Pancreas (tissue), 10 donors: ENCODE results near the gene GLG1. TPM values are rescaled to one million over a fixed set of nuclear protein-coding genes. Genes with fewer than 3 reads are reported as not detected.

Source experiments
- ATAC-seq, 4 donors: fragments of 200-7000 bp; cut with Tn5 transposase; one replicate each; pipeline versions ENCODE4 v1.8.0 to v1.9.1; 2020; ENCODE audit warnings: mild to moderate bottlenecking in 4 of 4, moderate library complexity in 4 of 4
- DNase-seq, 6 donors: peaks; one replicate each; pipeline ENCODE4 v3.0.0-alpha.2; 2020
- FAIRE-seq: peaks from 2 replicates; lab custom pipeline; 2012; peaks lifted over from hg19 to GRCh38; lab: Jason Lieb, UNC
- H3K27ac ChIP-seq, 4 donors: fragments of 200-600 bp; sonication (generic); 1 replicate in 3 of 4; 2 replicates in 1 of 4; pipeline versions ENCODE4 v1.5.0 to v1.8.0; 2020
- H3K27me3 ChIP-seq, 4 donors: fragments of 200-600 bp; one replicate each; pipeline ENCODE4 v1.8.0; 2021
- H3K36me3 ChIP-seq, 3 donors: fragments of 200-600 bp; sonication (generic) in 1 of 3; one replicate each; pipeline versions ENCODE4 v1.5.0 to v1.8.0; 2020 to 2021
- H3K4me1 ChIP-seq, 3 donors: fragments of 200-600 bp; one replicate each; pipeline ENCODE4 v1.8.0; 2021
- H3K4me3 ChIP-seq, 4 donors: fragments of 200-600 bp; sonication (generic) in 2 of 4; one replicate each; pipeline versions ENCODE4 v1.5.0 to v1.8.0; 2020 to 2021
- H3K9me3 ChIP-seq, 4 donors: fragments of 200-600 bp; one replicate each; pipeline ENCODE4 v1.8.0; 2021
- CTCF ChIP-seq, 4 donors: fragments of 200-600 bp; sonication (generic) in 3 of 4; IDR thresholded peaks; one replicate each; pipeline versions ENCODE4 v1.5.0 to v1.8.0; 2021; ENCODE audit warnings: antibody characterized with exemption in 4 of 4
- WGBS, 2 donors: extraction: QIAGEN DNeasy Blood & Tissue Kit; methylation state at CpG; one replicate each; pipeline ENCODE4 v1.1.7; 2013; 5-methylcytosine and 5-hydroxymethylcytosine counted together
- intact Hi-C, 3 donors: fragments of 100-400 bp; cut with DNase I; formaldehyde crosslinking; loops; one replicate each; pipeline versions ENCODE4 v1.11.1 to v1.14.2; 2022
- polyA plus RNA-seq, 2 donors: library from polyadenylated mRNA; stranded (reverse); fragments of 200-250 nt; gene quantifications; one replicate each; pipeline ENCODE4 v1.2.3, GENCODE V29; 2013
- total RNA-seq, 6 donors: library from RNA; stranded (reverse); fragmentation: NEBNext Ultra II Directional in 4 of 6; extraction: Animal tissue kit (Norgen Biotek cat#: 25700) in 4 of 6; gene quantifications; one replicate each; pipeline versions ENCODE4 v1.2.1 to v1.2.4, GENCODE V29; 2021 to 2023
- donor health status: healthy with polysubstance abuse.
- donor health status: DM: no; HTN: no; CAD: no; lungs with moderate emphysema.
- donor health status: DM: no; HTN: no; CAD: no.
- donor health status: control.
- donor health status: control.
- donor health status: Bipolar disorder and iron deficiency.
- donor health status: DM: yes; HTN: yes; CAD: no.
- donor health status: DM: no; HTN: no; CAD: no.
- donor health status: DM: no; HTN: no; CAD: no.
- donor health status: DM: yes; HTN: yes; CAD: no.

Gene GLG1
- total and polyA plus RNA-seq, 8 donors, result 30.6 to 93.2 (median 72.0) TPM

GRCh38 chr16:74607310-74607961 lies 522 bp upstream of the GLG1 start:
- peak overlapping the region; percentile 94 to 98 (median 98) for H3K27ac ChIP-seq
- no peaks in the 10 kb centered on the region for H3K36me3 ChIP-seq
- H3K4me1 ChIP-seq, result peaks cover 19 to 40% (median 21%) of the 10 kb centered on the region in 3 donors
- intact Hi-C loops, result no loop called here
- TF ChIP-seq CTCF (IDR thresholded peaks at IDR 0.05), result no peak
- peak; percentile 33 to 67 (median 59) for ATAC-seq
- no peaks in the 10 kb centered on the region for H3K9me3 ChIP-seq
- no peaks in the 10 kb centered on the region for H3K27me3 ChIP-seq
- no peak for DNase-seq
- peak overlapping the region; percentile 77 to 98 (median 97) for H3K4me3 ChIP-seq
- 27% methylated on average over 14 of the region's 14 CpGs for WGBS, 2 donors
- no peak for FAIRE-seq

GRCh38 chr16:74605746-74606520 lies 981 bp downstream of the GLG1 start:
- ATAC-seq (peak in 3 of 4 donors; percentile 1 to 13 (median 2)), FAIRE-seq (no peak), DNase-seq (no peak)
- no peaks in the 10 kb centered on the region for H3K36me3 ChIP-seq
- H3K27me3 ChIP-seq, result no peaks in the 10 kb centered on the region
- H3K4me3 ChIP-seq, result peak overlapping the region; percentile 77 to 98 (median 97)
- TF ChIP-seq CTCF (IDR thresholded peaks at IDR 0.05), result no peak
- H3K27ac ChIP-seq, result peak overlapping the region; percentile 94 to 98 (median 98)
- intact Hi-C loops, result no loop called here
- peaks cover 26 to 53% (median 30%) of the 10 kb centered on the region in 3 donors for H3K4me1 ChIP-seq
- H3K9me3 ChIP-seq, result no peaks in the 10 kb centered on the region
- WGBS, 2 donors, result 1 to 2% methylated on average over 17 of the region's 17 CpGs

- H3K4me1 ChIP-seq, result peaks cover 26 to 56% (median 33%) of the 10 kb centered on the region in 3 donors
- TF ChIP-seq CTCF (IDR thresholded peaks at IDR 0.05), result no peak
- no peaks in the 10 kb centered on the region for H3K27me3 ChIP-seq
- intact Hi-C loops, result no loop called here
- no peaks in the 10 kb centered on the region for H3K36me3 ChIP-seq
- FAIRE-seq (no peak), ATAC-seq (no peak), DNase-seq (no peak)
- peak overlapping the region in 2 of 4 donors; percentile 94 to 97 for H3K27ac ChIP-seq
- peak overlapping the region; percentile 77 to 98 (median 97) for H3K4me3 ChIP-seq
- H3K9me3 ChIP-seq, result no peaks in the 10 kb centered on the region
- WGBS, 2 donors, result 26 to 27% methylated on average over 6 of the region's 6 CpGs
Observed at GRCh38 chr16:74605332-74605731, 1.6 kb downstream of the GLG1 start.

GRCh38 chr16:74603848-74604247 lies 3.1 kb downstream of the GLG1 start:
- FAIRE-seq (no peak), DNase-seq (no peak), ATAC-seq (peak in 1 of 4 donors; percentile 7)
- no peaks in the 10 kb centered on the region for H3K27me3 ChIP-seq
- no peak overlapping the region for H3K27ac ChIP-seq
- H3K4me1 ChIP-seq, result peaks cover 26 to 56% (median 33%) of the 10 kb centered on the region in 3 donors
- peak overlapping the region in 2 of 4 donors; percentile 77 to 98 for H3K4me3 ChIP-seq
- 34 to 37% methylated on average over 4 of the region's 4 CpGs for WGBS, 2 donors
- no peaks in the 10 kb centered on the region for H3K9me3 ChIP-seq
- H3K36me3 ChIP-seq, result no peaks in the 10 kb centered on the region
- no peak for TF ChIP-seq CTCF (IDR thresholded peaks at IDR 0.05)
- intact Hi-C loops, result no loop called here
